ENCODE data around the gene PSMB9. TPM values are rescaled to one million over a fixed set of nuclear protein-coding genes. Genes with fewer than 3 reads are reported as not detected.
A peak's percentile ranks its signal among the peaks of the same experiment; 100 is the strongest.

Gene PSMB9
- total RNA-seq, 3 donors from 2014 or later (not counting 1 experiment from before 2014, with no cell fraction given) = 112 to 190 (median 182) TPM

DNA sequence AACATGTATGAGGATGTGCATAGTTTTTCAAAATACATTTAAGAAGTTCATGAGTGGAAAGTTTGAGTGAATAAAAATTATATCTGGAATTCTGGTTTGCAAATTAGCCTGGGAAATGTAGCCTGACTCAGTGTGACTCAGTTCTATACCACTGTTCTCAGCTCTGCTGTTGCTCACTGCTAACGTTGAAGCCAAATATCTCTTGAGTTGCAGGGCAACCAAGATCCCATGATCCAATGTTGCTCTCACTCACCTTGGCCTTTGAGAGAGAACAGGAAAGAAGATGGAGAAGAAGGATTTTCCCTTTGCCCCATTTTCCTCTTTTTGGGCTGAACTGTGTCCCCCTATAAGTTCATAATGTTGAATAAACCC, 28.9 kb downstream of the PSMB9 start:
- Histone ChIP-seq H3K9me3 (ENCODE audit: control insufficient read depth, insufficient read depth, low read length) (no peaks in the 10 kb centered on the region), H3K4me1 (ENCODE audit: control insufficient read depth, insufficient read depth, low read length) (no peaks in the 10 kb centered on the region), H3K36me3 (ENCODE audit: control insufficient read depth, insufficient read depth, low read length) (no peaks in the 10 kb centered on the region), H3K27me3 (ENCODE audit: control insufficient read depth, insufficient read depth, low read length) (no peaks in the 10 kb centered on the region), H3K4me3 (ENCODE audit: low read length) (no peak overlapping the region), H3K27ac (ENCODE audit: low read length) (no peak overlapping the region)
- no peak for DNase-seq
- Mint-ChIP-seq H3K9me3 (no peaks in the 10 kb centered on the region), H3K4me3 (no peak overlapping the region), H3K27me3 (ENCODE audit: low read depth in 2 of 2) (peaks cover 10 to 13% of the 10 kb centered on the region in 2 donors), H3K27ac (no peak overlapping the region), H3K4me1 (peaks cover 0 to 5% of the 10 kb centered on the region in 2 donors), H3K36me3 (no peaks in the 10 kb centered on the region)
- ATAC-seq = no peak
- 60% methylated on average over 1 of the region's 1 CpG for WGBS (ENCODE audit: insufficient coverage)
- TF ChIP-seq, protein P1, sequence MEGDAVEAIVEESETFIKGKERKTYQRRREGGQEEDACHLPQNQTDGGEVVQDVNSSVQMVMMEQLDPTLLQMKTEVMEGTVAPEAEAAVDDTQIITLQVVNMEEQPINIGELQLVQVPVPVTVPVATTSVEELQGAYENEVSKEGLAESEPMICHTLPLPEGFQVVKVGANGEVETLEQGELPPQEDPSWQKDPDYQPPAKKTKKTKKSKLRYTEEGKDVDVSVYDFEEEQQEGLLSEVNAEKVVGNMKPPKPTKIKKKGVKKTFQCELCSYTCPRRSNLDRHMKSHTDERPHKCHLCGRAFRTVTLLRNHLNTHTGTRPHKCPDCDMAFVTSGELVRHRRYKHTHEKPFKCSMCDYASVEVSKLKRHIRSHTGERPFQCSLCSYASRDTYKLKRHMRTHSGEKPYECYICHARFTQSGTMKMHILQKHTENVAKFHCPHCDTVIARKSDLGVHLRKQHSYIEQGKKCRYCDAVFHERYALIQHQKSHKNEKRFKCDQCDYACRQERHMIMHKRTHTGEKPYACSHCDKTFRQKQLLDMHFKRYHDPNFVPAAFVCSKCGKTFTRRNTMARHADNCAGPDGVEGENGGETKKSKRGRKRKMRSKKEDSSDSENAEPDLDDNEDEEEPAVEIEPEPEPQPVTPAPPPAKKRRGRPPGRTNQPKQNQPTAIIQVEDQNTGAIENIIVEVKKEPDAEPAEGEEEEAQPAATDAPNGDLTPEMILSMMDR (IDR thresholded peaks at IDR 0.05) = no peak
- intact Hi-C loops (cut with micrococcal nuclease) = no loop called here

DNA sequence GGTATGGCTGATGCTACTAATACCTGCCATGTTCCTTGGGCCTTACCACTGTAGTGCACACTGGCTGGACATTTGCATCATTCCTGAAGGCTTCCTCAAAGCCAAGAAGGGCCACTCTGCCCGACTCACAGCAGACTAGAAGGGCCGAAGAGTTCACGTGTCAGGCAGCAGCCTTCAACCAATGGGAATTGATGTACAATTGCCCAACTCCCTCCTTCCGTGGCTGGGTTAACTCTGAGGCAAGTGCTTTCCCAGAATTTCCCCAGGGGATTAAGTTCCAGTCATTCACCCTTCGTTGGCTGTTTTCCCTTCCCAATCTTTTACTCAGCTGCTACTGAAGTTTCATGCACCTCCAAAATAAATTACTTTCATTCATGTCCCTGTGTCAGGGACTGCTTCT, 29.8 kb downstream of the PSMB9 start:
- no peak overlapping the region for H3K27ac Mint-ChIP-seq
- ATAC-seq = no peak
- Histone ChIP-seq H3K27ac (ENCODE audit: low read length) (no peak overlapping the region), H3K4me3 (ENCODE audit: low read length) (no peak overlapping the region), H3K9me3 (ENCODE audit: control insufficient read depth, insufficient read depth, low read length) (no peaks in the 10 kb centered on the region), H3K27me3 (ENCODE audit: control insufficient read depth, insufficient read depth, low read length) (no peaks in the 10 kb centered on the region), H3K4me1 (ENCODE audit: control insufficient read depth, insufficient read depth, low read length) (no peaks in the 10 kb centered on the region), H3K36me3 (ENCODE audit: control insufficient read depth, insufficient read depth, low read length) (no peaks in the 10 kb centered on the region)
- H3K27me3 Mint-ChIP-seq (ENCODE audit: low read depth in 2 of 2) = peaks cover 10 to 13% of the 10 kb centered on the region in 2 donors
- TF ChIP-seq, protein P1 (IDR thresholded peaks at IDR 0.05) = no peak
- no peak for DNase-seq
- no peaks in the 10 kb centered on the region for H3K36me3 Mint-ChIP-seq
- intact Hi-C loops (cut with micrococcal nuclease) = loop anchor here (2.0 kb wide), 1 partner anchor 69 kb away; the partner anchor contains the start of gene HLA-DMA
- no peak overlapping the region for H3K4me3 Mint-ChIP-seq
- WGBS (ENCODE audit: insufficient coverage) = 75% methylated on average over 5 of the region's 5 CpGs
- H3K4me1 Mint-ChIP-seq = peaks cover 0 to 5% of the 10 kb centered on the region in 2 donors
- no peaks in the 10 kb centered on the region for H3K9me3 Mint-ChIP-seq

DNA sequence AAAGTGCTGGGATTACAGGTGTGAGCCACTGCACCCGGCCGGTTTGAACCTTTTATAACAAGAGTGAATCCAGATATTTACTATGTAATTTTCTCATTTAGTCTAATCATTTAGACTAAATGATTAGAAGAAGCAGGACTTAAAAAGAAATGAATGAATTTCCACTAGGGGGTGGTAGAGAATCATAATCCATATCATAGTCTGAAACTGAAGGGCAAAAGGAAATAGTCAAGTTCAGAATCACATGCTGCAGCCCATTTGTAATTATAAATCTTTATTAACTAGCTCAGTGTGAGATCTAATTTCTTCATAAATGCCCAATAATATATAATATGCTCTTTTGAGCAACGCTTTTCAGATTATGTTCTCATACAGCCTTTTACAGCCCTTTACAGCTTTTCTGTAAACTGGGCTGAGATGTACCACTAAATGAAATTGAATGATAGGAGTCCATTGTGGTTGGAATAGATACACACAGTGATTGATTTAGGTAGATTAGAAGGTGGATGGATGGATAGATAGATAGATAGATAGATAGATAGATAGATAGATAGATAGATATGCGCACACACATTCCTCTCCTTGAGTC, 31.8 kb downstream of the PSMB9 start:
- TF ChIP-seq, protein P1 (IDR thresholded peaks at IDR 0.05) = peak; percentile 73
- peaks cover 0 to 5% of the 10 kb centered on the region in 2 donors for H3K4me1 Mint-ChIP-seq
- H3K36me3 Mint-ChIP-seq = no peaks in the 10 kb centered on the region
- WGBS (ENCODE audit: insufficient coverage) = 100% methylated on average over 1 of the region's 4 CpGs
- H3K4me1 ChIP-seq (ENCODE audit: control insufficient read depth, insufficient read depth, low read length) = no peaks in the 10 kb centered on the region
- H3K27me3 ChIP-seq (ENCODE audit: control insufficient read depth, insufficient read depth, low read length) = no peaks in the 10 kb centered on the region
- no peaks in the 10 kb centered on the region for H3K36me3 ChIP-seq (ENCODE audit: control insufficient read depth, insufficient read depth, low read length)
- intact Hi-C loops (cut with micrococcal nuclease) = loop anchor here (1.0 to 2.0 kb wide), 2 partner anchors 67 to 99 kb away; partner anchors contain the start of gene HLA-DMA
- DNase-seq = peak in 1 of 2 donors; percentile 87
- no peak overlapping the region for H3K4me3 ChIP-seq (ENCODE audit: low read length)
- H3K4me3 Mint-ChIP-seq = no peak overlapping the region
- no peak overlapping the region for H3K27ac ChIP-seq (ENCODE audit: low read length)
- no peaks in the 10 kb centered on the region for H3K27me3 Mint-ChIP-seq (ENCODE audit: low read depth in 2 of 2)
- no peaks in the 10 kb centered on the region for H3K9me3 Mint-ChIP-seq
- H3K9me3 ChIP-seq (ENCODE audit: control insufficient read depth, insufficient read depth, low read length) = no peaks in the 10 kb centered on the region
- ATAC-seq = peak; percentile 70 to 85 (median 71)
- H3K27ac Mint-ChIP-seq = no peak overlapping the region

Measured in natural killer cell (primary cell).